Kidney (tissue), 14 donors: ENCODE results near the gene CASQ1. TPM values are rescaled to one million over a fixed set of nuclear protein-coding genes. Genes with fewer than 3 reads are reported as not detected.

Experiments
- DNase-seq, 5 donors: peaks; one replicate each; pipeline ENCODE4 v3.0.0-alpha.2; 2013 to 2020
- FAIRE-seq: peaks from 2 replicates; lab custom pipeline; 2012; peaks lifted over from hg19 to GRCh38; lab: Jason Lieb, UNC
- H3K27ac ChIP-seq, 2 donors: one replicate each; pipeline ENCODE4 v1.7.0; 2013; ENCODE audit warnings: low read depth in 2 of 2, low read length in 2 of 2, inconsistent platforms in 1 of 2
- H3K27me3 ChIP-seq: one replicate; pipeline ENCODE4 v1.7.1; 2013; ENCODE audit warnings: low read length, inconsistent platforms; ENCODE audit not compliant: control insufficient read depth, insufficient read depth
- H3K36me3 ChIP-seq, 3 donors: one replicate each; pipeline versions ENCODE4 v1.7.0 to v1.7.1; 2013; ENCODE audit warnings: low read length in 3 of 3, control low read depth in 1 of 3, inconsistent platforms in 1 of 3; ENCODE audit not compliant: insufficient read depth in 3 of 3, control insufficient read depth in 2 of 3
- H3K4me1 ChIP-seq, 3 donors: one replicate each; pipeline versions ENCODE4 v1.7.0 to v1.7.1; 2013; ENCODE audit warnings: low read length in 3 of 3, inconsistent platforms in 1 of 3, low read depth in 1 of 3; ENCODE audit not compliant: control insufficient read depth in 2 of 3, insufficient read depth in 2 of 3
- H3K4me3 ChIP-seq, 3 donors: one replicate each; pipeline versions ENCODE4 v1.7.0 to v1.8.1; 2013; ENCODE audit warnings: low read length in 3 of 3, control low read depth in 1 of 3, inconsistent platforms in 1 of 3
- H3K9ac ChIP-seq, 3 donors: one replicate each; pipeline versions ENCODE4 v1.7.0 to v1.7.1; 2013; ENCODE audit warnings: low read length in 3 of 3, control low read depth in 1 of 3, inconsistent platforms in 1 of 3
- H3K9me3 ChIP-seq, 3 donors: one replicate each; pipeline versions ENCODE4 v1.7.0 to v1.7.1; 2013; ENCODE audit warnings: low read length in 3 of 3, control low read depth in 1 of 3, inconsistent platforms in 1 of 3; ENCODE audit not compliant: control insufficient read depth in 2 of 3, insufficient read depth in 1 of 3
- CTCF ChIP-seq: IDR thresholded peaks from 3 replicates; pipeline ENCODE4 v1.5.1; 2012; ENCODE audit warnings: mild to moderate bottlenecking, moderate library complexity, borderline replicate concordance; ENCODE audit not compliant: insufficient read depth; ENCODE audit errors: extremely low read depth
- intact Hi-C: fragments of 100-400 bp; cut with DNase I; formaldehyde crosslinking; loops from one replicate; pipeline ENCODE4 v1.11.1; 2022
- polyA plus RNA-seq: library from polyadenylated mRNA; stranded (reverse); fragments of 350-450 nt; fragmentation: Illumina TruSeq; extraction: RNeasy Lipid Tissue Mini Kit (QIAGEN cat#74804); gene quantifications from one replicate; pipeline ENCODE4 v1.2.3, GENCODE V29; 2014; ENCODE audit warnings: low read depth, low replicate concordance; ENCODE audit not compliant: insufficient read depth
- total RNA-seq: library from RNA; stranded (reverse); fragmentation: NEBNext Ultra II Directional; extraction: Animal tissue kit (Norgen Biotek cat#: 25700); gene quantifications from one replicate; pipeline ENCODE4 v1.2.1, GENCODE V29; 2021
- donor health status: control.
- donor health status: control.
- donor health status: control.
- donor health status: control.
- donor health status: control.
- donor health status: DM: yes; HTN: yes; CAD: no.
- donor health status: Normal renal cell carcinoma (clear cell type).

The CASQ1 gene
- total and polyA plus RNA-seq, 2 donors from 2014 or later, result 0.57 TPM; not detected in 1

- no peak overlapping the region for H3K4me3 ChIP-seq
- intact Hi-C loops, result loop anchor here (10.0 kb wide), 1 partner anchor 99 kb away; no protein-coding TSS in a partner anchor
- peaks cover 2 to 5% (median 3%) of the 10 kb centered on the region in 3 donors for H3K4me1 ChIP-seq
- peaks cover 4% of the 10 kb centered on the region for H3K27me3 ChIP-seq
- TF ChIP-seq CTCF, result no peak
- peaks cover 0 to 4% (median 0%) of the 10 kb centered on the region in 3 donors for H3K9me3 ChIP-seq
- no peak overlapping the region for H3K27ac ChIP-seq
- no peak for FAIRE-seq
- H3K9ac ChIP-seq, result no peak overlapping the region
- DNase-seq, result no peak
- no peaks in the 10 kb centered on the region for H3K36me3 ChIP-seq
Observed at GRCh38 chr1:160196143-160196542, 5.8 kb downstream of the CASQ1 start.

- no peak overlapping the region for H3K9ac ChIP-seq
- intact Hi-C loops, result loop anchor here (10.0 kb wide), 1 partner anchor 98 kb away; no protein-coding TSS in a partner anchor
- no peak for DNase-seq
- no peak for TF ChIP-seq CTCF
- H3K9me3 ChIP-seq, result peaks cover 0 to 4% (median 0%) of the 10 kb centered on the region in 3 donors
- FAIRE-seq, result no peak
- peaks cover 2 to 5% (median 3%) of the 10 kb centered on the region in 3 donors for H3K4me1 ChIP-seq
- H3K27me3 ChIP-seq, result peaks cover 4% of the 10 kb centered on the region
- H3K4me3 ChIP-seq, result no peak overlapping the region
- no peak overlapping the region for H3K27ac ChIP-seq
- H3K36me3 ChIP-seq, result no peaks in the 10 kb centered on the region
Observed at GRCh38 chr1:160197231-160197630, 6.9 kb downstream of the CASQ1 start.

- no peak overlapping the region for H3K4me3 ChIP-seq
- no peaks in the 10 kb centered on the region for H3K36me3 ChIP-seq
- H3K9ac ChIP-seq, result no peak overlapping the region
- intact Hi-C loops, result no loop called here
- TF ChIP-seq CTCF, result no peak
- H3K4me1 ChIP-seq, result no peaks in the 10 kb centered on the region
- no peak for FAIRE-seq
- H3K9me3 ChIP-seq, result no peaks in the 10 kb centered on the region
- DNase-seq, result no peak
- no peaks in the 10 kb centered on the region for H3K27me3 ChIP-seq
- no peak overlapping the region for H3K27ac ChIP-seq
Observed at GRCh38 chr1:160200786-160201185, 10.4 kb downstream of the CASQ1 start.
